PC-3 (cell line): Measurements from ENCODE around the gene ZNF208.
"Not testable (repeated sequence)": the region's sequence is repeated elsewhere in the genome, so short reads cannot be mapped to it uniquely, and the experiment has no call there.

Experiments used
- CTCF ChIP-seq: fragments of 300-600 bp; sonication (generic); conservative IDR thresholded peaks from 2 replicates; pipeline ENCODE4 v1.5.1; 2017; ENCODE audit warnings: antibody characterized with exemption, low read depth, mild to moderate bottlenecking, low read length
- EZH2 ChIP-seq: fragments of 300-600 bp; sonication (generic); IDR thresholded peaks from one replicate; pipeline ENCODE4 v1.6.1; 2017; ENCODE audit warnings: antibody characterized with exemption, mild to moderate bottlenecking, low read length; ENCODE audit not compliant: unreplicated experiment
- EZH2phosphoT487 ChIP-seq: fragments of 300-600 bp; sonication (generic); IDR thresholded peaks from 2 replicates; pipeline ENCODE4 v1.6.1; 2018; ENCODE audit warnings: mild to moderate bottlenecking, antibody characterized with exemption, low read length, borderline replicate concordance

- TF ChIP-seq EZH2, CTCF, EZH2phosphoT487: not testable (repeated sequence)
These were observed 14.8 kb upstream of the ZNF208 start for GRCh38 chr19:22025539-22025938.
